HL-60 (cell line): ENCODE measurements around the gene PGC.

Experiments used
- GABPA ChIP-seq: IDR thresholded peaks from 2 replicates; pipeline ENCODE4 v1.6.1; 2012; ENCODE audit warnings: low read depth
- POLR2AphosphoS5 ChIP-seq: IDR thresholded peaks from 2 replicates; pipeline ENCODE4 v1.6.1; 2012; ENCODE audit warnings: low read depth
- SPI1 ChIP-seq: IDR thresholded peaks from 2 replicates; pipeline ENCODE4 v1.6.1; 2012; ENCODE audit warnings: low read depth, mild to moderate bottlenecking, borderline replicate concordance
- TF ChIP-seq, protein P1 (sequence below): IDR thresholded peaks from one replicate; pipeline ENCODE4 v1.5.1; 2011; ENCODE audit warnings: low read length, control low read depth, inconsistent platforms; ENCODE audit not compliant: insufficient read depth
- TF ChIP-seq, protein P2 (sequence below): IDR thresholded peaks from 2 replicates; pipeline ENCODE4 v1.6.1; 2012; ENCODE audit warnings: low read depth; ENCODE audit not compliant: insufficient replicate concordance

DNA sequence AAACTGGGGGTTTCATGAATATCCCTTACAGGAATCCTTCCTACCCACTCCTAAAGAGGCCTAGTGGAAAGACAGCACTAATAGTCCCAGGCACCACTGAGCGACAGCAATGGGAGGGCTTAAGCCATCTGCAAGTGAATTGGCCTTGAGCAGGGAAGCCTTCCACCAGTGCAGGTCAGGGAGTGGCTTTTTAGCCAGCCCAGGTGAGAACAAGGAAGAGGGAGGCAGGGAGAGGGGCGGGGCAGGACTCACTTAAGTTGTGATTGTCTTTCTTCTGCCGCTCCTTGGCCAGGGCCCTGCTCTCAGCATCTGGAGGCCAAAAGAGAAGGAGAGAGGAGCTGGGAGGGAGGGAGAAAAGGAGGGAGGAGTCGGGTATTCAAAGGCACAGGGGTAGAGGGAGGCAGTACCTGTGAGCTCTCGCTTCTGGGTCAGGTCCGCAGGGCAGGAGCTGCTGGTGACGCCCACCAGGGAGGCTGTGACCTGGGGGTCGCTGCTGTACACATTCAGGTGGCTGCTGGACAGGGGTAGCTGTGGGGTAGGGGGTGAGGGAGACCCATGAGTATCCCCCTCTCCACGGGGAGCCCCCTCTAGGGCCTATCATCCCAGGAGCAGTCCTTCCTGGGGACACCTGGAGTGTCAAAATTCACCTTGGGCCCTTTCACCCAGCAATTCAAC is 59.6 kb downstream of the PGC start:
- TF ChIP-seq POLR2AphosphoS5 = no peak
- TF ChIP-seq, protein P1, sequence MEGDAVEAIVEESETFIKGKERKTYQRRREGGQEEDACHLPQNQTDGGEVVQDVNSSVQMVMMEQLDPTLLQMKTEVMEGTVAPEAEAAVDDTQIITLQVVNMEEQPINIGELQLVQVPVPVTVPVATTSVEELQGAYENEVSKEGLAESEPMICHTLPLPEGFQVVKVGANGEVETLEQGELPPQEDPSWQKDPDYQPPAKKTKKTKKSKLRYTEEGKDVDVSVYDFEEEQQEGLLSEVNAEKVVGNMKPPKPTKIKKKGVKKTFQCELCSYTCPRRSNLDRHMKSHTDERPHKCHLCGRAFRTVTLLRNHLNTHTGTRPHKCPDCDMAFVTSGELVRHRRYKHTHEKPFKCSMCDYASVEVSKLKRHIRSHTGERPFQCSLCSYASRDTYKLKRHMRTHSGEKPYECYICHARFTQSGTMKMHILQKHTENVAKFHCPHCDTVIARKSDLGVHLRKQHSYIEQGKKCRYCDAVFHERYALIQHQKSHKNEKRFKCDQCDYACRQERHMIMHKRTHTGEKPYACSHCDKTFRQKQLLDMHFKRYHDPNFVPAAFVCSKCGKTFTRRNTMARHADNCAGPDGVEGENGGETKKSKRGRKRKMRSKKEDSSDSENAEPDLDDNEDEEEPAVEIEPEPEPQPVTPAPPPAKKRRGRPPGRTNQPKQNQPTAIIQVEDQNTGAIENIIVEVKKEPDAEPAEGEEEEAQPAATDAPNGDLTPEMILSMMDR = no peak
- TF ChIP-seq, protein P2, sequence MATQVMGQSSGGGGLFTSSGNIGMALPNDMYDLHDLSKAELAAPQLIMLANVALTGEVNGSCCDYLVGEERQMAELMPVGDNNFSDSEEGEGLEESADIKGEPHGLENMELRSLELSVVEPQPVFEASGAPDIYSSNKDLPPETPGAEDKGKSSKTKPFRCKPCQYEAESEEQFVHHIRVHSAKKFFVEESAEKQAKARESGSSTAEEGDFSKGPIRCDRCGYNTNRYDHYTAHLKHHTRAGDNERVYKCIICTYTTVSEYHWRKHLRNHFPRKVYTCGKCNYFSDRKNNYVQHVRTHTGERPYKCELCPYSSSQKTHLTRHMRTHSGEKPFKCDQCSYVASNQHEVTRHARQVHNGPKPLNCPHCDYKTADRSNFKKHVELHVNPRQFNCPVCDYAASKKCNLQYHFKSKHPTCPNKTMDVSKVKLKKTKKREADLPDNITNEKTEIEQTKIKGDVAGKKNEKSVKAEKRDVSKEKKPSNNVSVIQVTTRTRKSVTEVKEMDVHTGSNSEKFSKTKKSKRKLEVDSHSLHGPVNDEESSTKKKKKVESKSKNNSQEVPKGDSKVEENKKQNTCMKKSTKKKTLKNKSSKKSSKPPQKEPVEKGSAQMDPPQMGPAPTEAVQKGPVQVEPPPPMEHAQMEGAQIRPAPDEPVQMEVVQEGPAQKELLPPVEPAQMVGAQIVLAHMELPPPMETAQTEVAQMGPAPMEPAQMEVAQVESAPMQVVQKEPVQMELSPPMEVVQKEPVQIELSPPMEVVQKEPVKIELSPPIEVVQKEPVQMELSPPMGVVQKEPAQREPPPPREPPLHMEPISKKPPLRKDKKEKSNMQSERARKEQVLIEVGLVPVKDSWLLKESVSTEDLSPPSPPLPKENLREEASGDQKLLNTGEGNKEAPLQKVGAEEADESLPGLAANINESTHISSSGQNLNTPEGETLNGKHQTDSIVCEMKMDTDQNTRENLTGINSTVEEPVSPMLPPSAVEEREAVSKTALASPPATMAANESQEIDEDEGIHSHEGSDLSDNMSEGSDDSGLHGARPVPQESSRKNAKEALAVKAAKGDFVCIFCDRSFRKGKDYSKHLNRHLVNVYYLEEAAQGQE = no peak
- no peak for TF ChIP-seq SPI1
- no peak for TF ChIP-seq GABPA
